NCI-H69 (cell line): ENCODE results near the gene NLGN3.

ENCODE experiments used
- DNase-seq: peaks from one replicate; lab custom pipeline; 2025; lab: John Stamatoyannopoulos, UW

The NLGN3 gene

GRCh38 chrX:71118032-71118984 lies 26.3 kb upstream of the NLGN3 start, which contains the start of gene MED12:
TSS of gene MED12 (plus strand) at chrX:71118596. CDS start at chrX:71118755, 159 bp downstream.
- peak; percentile 88 for DNase-seq

DNA sequence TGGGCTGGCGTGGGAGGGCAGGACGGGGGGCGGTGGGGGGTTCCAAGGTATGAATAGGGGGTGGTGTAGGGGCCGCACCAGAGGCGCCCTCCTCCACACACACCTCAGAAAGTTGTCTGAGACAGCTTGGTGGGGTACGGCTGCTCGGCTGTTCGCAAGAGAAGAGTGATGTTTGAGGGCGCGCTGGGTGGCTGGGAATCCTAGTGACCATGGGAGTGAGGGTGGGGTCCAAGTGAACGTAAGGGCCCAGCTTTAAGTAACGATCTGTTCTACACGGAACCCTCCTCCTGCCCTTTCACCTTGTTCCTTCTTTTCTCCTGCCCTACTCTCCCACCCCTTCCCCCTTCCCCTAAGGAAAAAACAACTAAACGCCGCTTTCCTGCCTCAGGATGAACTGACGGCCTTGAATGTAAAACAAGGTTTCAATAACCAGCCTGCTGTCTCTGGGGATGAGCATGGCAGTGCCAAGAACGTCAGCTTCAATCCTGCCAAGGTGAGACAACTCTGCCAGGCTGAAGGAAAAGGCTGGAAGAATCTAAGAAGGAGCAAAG lies 25.6 kb upstream of the NLGN3 start:
- DNase-seq = no peak

DNA sequence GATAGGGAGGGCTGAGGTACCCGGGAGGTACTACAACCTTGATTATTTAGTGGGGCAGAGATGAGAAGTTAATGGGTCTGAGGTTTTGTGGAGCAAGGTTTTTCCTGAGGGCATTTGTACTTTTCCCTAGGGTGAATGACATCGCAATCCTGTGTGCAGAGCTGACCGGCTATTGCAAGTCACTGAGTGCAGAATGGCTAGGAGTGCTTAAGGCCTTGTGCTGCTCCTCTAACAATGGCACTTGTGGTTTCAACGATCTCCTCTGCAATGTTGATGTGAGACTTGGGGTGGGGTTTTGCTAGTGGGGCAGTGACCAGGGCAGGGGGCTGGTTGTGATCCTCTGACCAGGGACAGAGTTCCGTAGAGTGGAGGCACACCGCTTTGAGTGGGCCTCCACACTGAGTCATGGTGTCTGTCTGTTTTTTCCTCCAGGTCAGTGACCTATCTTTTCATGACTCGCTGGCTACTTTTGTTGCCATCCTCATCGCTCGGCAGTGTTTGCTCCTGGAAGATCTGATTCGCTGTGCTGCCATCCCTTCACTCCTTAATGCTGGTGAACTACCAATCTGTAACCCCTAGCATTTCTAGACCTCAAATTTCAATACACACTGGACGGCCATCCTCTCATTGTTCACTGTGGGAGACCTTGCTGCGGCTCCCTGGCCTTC lies 16.3 kb upstream of the NLGN3 start:
- DNase-seq = no peak

DNA sequence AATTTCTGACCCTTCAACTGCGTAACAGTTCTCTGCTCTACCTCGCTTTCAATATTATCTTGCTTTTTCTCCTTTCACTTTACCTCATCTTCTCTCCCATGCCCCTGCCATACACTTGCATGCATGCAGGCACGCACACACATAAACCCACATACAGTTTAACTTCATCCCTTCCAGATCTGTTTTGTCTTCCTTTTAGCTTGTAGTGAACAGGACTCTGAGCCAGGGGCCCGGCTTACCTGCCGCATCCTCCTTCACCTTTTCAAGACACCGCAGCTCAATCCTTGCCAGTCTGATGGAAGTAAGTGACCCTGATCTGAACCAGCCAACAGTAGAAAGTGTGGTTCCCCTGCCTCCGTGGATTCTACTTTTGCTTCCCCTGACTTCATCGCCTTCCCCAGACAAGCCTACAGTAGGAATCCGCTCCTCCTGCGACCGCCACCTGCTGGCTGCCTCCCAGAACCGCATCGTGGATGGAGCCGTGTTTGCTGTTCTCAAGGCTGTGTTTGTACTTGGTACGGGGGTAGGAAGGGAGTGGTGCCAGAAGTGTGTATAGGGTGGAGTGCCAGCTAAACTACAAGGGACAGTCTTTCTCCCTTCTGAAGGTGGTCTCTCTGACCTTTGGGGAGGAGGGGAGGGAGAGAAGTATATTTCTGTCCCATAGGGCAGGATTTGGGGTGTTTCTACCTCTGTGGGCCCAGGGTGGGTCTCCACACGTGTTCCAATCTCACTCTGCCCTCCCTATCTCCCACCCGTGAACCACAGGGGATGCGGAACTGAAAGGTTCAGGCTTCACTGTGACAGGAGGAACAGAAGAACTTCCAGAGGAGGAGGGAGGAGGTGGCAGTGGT lies 15.5 kb upstream of the NLGN3 start:
- peak; percentile 18 for DNase-seq

- no peak for DNase-seq
Measured at GRCh38 chrX:71131510-71131909, 13.1 kb upstream of the NLGN3 start.

- DNase-seq = no peak
Measured at GRCh38 chrX:71140440-71140839, 4.2 kb upstream of the NLGN3 start.

GRCh38 chrX:71143508-71143907 lies 1.1 kb upstream of the NLGN3 start:
- DNase-seq = no peak

DNA sequence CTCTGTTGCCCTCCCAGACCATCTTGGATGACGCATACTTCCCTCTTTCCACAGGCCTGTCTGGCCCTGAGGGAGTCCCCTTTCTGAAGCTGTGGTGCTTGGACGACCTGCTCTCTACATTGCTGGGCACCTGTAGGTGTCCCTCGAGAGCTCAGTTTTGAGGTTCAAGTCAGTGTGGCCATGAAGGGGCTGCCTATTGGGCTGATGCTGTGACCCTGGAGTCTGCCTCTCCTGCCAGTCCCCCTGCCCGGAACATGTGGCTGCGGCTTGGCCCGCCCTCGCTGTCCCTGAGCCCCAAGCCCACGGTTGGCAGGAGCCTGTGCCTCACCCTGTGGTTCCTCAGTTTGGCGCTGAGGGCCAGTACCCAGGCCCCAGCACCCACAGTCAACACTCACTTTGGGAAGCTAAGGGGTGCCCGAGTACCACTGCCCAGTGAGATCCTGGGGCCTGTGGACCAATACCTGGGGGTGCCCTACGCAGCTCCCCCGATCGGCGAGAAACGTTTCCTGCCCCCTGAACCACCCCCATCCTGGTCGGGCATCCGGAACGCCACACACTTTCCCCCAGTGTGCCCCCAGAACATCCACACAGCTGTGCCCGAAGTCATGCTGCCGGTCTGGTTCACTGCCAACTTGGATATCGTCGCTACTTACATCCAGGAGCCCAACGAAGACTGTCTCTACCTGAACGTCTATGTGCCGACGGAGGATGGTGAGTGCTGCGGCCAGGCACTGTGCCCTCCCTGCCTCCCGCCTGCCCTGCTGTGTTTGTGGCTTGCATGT lies 3.0 kb downstream of the NLGN3 start:
- DNase-seq = no peak

DNA sequence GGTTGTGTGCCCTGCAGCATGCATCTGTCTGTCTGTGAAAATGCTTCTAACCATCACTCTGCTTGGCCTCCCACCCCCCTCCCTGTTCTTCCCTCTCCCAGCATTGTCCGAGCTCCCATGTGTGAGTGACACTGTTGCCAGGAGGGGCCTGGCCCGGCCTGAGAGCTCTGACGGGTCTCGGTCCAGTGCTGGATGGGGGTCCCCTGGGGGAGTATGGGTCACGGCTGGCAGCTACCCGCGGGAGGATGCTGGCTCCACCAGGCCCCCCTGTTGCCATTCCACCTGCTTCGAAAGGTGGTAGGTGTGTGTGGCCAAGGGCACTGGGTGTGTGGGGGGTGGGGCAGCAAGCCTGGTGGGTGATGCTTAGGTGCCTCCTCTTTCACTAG lies 3.6 kb downstream of the NLGN3 start:
- no peak for DNase-seq

DNA sequence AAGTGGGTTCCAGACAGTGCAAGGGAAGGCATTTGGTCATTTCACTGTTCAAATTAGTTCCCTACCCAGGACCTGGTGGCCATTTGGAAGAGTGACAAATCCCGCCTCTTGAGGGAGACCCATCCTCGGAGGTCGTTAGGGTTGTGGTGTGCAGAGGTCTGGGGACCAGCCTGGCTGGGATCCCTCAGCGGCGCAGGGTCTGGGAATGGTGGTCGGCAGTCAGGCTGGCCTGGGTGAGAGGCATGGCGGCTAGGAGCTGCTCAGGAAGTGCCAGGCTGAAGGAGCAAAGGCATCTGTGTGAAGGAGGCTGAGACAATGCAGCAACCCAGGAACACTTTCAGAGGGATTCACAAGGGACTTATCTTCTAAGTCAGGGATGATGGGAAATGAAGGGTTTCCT lies 6.7 kb downstream of the NLGN3 start:
- no peak for DNase-seq

GRCh38 chrX:71154196-71154595 lies 9.6 kb downstream of the NLGN3 start:
- no peak for DNase-seq

GRCh38 chrX:71154641-71155040 lies 10.0 kb downstream of the NLGN3 start:
- no peak for DNase-seq

DNA sequence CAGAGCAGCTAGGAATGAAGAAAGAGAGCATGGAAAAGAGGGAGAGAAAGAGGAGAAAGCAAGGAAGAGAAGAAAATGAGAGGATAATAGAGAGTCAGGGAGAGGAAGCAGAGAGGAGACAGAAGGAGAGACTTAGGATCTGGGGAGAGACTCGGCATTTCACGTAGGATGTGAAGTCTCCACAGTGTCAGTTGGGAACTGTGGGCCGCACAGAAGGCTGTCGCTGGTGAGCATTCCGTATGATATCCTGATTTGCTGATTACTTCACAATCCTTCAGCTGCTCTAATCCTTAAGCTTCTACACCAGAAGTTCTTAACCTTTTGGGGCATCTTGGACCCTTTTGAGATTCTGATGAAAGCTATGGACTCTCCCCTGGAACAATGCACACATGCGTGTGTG lies 14.0 kb downstream of the NLGN3 start:
- no peak for DNase-seq

GRCh38 chrX:71159335-71159734 lies 14.7 kb downstream of the NLGN3 start:
- DNase-seq = no peak

DNA sequence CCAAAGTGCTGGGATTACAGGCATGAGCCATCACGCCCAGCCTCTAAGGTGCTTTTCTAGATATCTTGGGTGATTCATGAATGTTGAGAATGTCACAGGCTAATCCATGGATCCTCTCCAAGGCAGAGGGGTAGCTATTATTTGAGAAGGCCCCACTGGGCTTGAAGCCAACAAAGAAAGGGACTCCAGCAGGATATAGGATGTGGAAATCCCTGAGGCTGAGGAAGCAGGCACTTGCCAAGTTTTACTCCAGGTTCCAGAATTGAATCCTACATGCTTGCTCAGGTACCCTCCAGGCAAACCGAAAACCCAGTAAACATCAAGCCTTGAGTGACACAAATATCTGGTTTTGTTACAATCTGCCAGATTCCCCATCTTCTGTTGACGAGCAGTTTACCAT lies 15.8 kb downstream of the NLGN3 start:
- peak; percentile 26 for DNase-seq

- peak; percentile 11 for DNase-seq
Measured at GRCh38 chrX:71162981-71163380, 18.3 kb downstream of the NLGN3 start.

GRCh38 chrX:71164071-71164470 lies 19.4 kb downstream of the NLGN3 start:
- DNase-seq = no peak

DNA sequence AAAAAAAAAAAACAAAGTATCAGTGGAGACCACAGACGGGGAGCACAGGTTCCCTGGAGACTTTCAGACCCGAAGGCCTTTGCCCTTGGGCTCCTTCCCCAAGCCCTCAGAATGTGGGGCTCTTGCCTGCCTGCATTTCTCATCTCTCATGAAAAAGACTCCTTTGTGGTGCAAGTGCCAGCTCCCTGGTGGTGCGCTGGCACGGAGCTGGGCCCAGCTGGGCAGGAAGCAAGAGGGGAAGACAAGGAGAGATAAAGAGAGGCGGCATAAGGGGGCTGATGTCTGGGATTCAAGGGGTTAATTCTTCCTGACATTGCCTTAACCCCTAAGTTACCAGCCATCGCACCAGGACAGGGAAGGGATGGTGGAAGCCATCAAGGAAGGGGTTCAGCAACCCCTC lies 21.8 kb downstream of the NLGN3 start:
- no peak for DNase-seq

DNA sequence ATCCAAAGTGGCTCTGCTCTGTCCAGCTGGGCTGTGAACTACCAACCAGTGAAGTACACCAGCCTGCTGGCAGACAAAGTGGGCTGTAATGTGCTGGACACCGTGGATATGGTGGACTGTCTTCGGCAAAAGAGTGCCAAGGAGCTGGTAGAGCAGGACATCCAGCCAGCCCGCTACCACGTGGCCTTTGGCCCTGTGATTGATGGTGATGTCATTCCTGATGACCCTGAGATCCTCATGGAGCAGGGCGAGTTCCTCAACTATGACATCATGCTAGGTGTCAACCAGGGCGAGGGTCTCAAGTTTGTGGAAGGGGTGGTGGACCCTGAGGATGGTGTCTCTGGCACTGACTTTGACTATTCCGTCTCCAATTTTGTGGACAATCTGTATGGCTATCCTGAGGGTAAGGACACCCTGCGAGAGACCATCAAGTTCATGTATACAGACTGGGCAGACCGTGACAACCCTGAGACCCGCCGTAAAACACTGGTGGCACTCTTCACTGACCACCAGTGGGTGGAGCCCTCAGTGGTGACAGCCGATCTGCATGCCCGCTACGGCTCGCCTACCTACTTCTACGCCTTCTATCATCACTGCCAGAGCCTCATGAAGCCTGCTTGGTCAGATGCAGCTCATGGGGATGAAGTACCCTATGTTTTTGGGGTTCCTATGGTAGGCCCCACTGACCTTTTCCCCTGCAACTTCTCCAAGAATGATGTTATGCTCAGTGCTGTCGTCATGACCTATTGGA lies 22.6 kb downstream of the NLGN3 start:
- no peak for DNase-seq

DNA sequence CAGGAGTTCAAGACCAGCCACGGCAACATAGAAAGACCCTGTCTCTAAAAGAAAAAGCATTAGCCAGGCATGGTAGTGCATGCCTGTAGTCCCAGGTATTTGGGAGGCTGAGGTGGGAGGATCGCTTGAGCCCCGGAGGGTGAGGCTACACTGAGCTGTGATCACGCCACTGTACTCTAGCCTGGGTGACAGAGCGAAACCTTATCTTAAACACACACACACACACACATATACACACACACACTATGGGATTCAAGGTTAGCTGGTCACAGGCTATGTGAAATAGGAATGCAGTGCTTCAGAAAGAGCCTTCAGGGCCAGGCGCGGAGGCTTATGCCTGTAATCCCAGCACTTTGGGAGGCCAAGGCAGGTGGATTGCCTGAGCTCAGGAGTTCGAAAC lies 23.5 kb downstream of the NLGN3 start:
- DNase-seq = no peak

GRCh38 chrX:71169586-71169985 lies 24.9 kb downstream of the NLGN3 start:
- no peak for DNase-seq
